HCEC 1CT (cell line): ENCODE data around the gene ATRX.
"Not testable (repeated sequence)": the region's sequence is repeated elsewhere in the genome, so short reads cannot be mapped to it uniquely, and the experiment has no call there.

Experiments
- DNase-seq: peaks from one replicate; pipeline ENCODE4 v3.0.0-alpha.2; 2017

Gene ATRX

DNA sequence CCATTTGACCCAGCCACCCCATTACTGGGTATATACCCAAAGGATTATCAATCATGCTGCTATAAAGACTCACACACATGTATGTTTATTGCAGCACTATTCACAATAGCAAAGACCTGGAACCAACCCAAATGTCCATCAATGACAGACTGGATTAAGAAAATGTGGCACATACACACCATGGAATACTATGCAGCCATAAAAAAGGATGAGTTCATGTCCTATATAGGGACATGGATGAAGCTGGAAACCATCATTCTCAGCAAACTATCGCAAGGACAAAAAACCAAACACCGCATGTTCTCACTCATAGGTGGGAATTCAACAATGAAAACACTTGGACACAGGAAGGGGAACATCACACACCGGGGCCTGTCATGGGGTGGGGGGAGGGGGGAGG, 59.9 kb downstream of the ATRX start:
- not testable (repeated sequence) for DNase-seq

- DNase-seq, result no peak
These were observed 62.3 kb downstream of the ATRX start for GRCh38 chrX:77723681-77724080.

GRCh38 chrX:77719388-77719787, 66.6 kb downstream of the ATRX start:
- DNase-seq, result no peak

DNA sequence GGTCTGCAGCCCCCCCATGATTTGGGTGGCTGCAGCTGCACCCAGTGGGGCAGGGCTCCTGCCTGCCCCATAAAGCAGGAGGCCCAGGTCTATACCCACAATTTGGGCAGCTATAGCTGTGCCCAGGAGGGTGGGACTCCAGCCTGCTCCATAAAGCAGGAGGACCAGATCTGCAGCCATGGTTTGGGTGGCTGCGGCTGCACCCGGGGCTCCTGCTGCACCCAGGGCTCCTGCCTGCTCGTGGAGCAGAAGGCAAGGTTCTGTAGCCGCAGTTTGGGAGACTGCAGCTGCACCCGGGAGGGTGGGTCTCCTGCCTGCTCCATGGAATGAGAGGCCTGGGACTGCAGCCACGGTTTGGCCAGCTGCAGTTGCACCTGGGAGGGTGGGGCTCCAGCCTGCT, 81.1 kb downstream of the ATRX start:
- DNase-seq, result no peak

GRCh38 chrX:77698242-77698641, 87.8 kb downstream of the ATRX start:
- no peak for DNase-seq

DNA sequence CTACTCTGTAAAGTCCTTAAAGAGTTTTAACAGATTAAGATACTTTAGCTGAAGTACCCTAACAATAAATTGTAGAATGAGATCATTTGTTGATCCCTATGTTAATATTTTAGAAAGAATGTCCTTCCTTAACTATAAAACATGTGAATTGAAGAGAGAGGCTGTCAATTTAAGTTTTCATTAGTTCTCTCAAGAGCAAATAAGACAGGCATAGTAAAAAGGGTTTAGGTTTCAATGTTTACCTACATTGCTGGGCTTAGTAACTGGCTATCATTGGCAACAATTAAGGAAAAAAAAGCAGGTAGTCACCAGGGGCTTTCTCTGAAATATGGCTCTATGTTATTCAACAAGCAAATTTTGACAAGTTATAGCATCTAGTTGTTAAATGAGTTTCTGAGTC, 91.5 kb downstream of the ATRX start:
- no peak for DNase-seq

- no peak for DNase-seq
These were observed 92.4 kb downstream of the ATRX start for GRCh38 chrX:77693594-77693993.

GRCh38 chrX:77691916-77692315, 94.1 kb downstream of the ATRX start:
- no peak for DNase-seq

GRCh38 chrX:77689376-77689775, 96.6 kb downstream of the ATRX start:
- DNase-seq, result no peak

DNA sequence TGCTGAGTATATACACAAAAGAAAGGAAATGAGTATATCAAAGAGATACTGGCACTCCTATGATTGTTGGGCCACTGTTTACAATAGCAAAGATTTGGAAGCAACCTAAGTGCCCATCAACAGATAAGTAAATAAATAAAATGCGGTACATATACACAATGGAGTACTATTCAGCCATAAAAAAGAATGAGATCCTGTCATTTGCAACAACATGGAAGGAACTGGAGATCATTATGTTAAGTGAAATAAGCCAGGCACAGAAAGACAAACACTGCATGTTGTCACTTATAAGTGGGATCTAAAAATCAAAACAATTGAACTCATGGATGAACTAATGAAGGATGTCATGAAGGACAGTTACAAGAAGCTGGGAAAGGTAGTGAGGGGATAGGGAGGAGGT, 100.3 kb downstream of the ATRX start:
- DNase-seq, result not testable (repeated sequence)

DNA sequence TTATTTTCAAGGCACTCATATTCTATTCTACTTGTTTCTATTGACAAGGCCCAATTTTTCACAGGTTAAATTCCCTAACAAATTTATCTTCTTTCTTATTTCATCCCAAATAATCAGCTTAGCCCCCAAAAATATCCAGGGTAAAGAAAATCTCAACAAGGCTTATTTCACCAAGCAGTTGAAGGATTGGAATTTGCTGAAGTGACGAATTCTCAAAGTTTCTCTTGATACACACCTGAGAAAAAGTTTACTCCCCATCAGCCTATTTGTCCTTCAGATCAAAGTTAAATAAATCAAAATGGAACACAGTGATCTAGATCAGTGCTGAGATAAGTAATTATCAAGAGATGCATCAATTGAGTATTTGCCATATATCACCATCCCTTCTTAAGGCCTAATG, 106.9 kb downstream of the ATRX start:
- no peak for DNase-seq

GRCh38 chrX:77675986-77676385, 110.0 kb downstream of the ATRX start:
- DNase-seq, result no peak

DNA sequence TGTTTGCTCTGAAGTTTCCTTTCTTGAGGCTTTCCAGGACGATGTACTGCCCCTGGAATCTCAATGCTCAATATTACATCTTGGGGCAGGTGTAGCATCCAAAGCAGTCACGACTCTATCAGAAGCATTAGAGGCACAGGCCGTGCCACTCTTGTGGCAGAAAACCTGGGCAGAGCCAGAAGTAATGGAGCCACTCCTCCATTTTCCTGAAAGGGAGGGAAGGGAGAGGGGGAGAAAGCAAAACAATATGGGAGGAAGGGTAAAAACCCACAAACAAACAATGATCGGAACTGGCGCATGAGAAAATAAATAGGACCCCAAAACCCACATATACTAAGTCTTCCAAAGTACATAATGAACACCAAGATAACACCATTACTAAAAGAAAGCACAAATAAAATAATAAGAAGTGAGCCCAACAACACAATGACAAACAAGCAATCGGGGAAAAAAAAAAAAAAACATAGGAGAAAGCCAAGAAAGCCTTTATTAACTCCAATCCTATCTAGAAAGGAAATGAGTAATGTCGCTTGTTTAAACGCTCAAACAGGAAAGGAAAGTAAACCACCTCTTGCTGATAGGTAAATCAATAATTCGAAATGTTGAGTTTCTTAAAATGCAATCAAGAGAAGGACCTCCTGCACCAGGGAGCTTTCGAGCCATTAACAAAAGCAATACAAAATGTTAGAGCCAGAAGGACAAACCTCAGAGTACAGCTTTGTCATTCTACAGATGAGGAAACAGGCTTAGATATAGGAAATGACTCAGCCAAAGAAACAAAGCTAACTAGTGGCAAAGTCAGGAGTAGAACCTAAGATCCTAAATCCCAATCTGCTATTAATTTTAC, 117.4 kb downstream of the ATRX start:
- DNase-seq, result peak; percentile 56

- no peak for DNase-seq
These were observed 127.1 kb downstream of the ATRX start for GRCh38 chrX:77658886-77659285.

- no peak for DNase-seq
These were observed 133.9 kb downstream of the ATRX start for GRCh38 chrX:77652095-77652494.

DNA sequence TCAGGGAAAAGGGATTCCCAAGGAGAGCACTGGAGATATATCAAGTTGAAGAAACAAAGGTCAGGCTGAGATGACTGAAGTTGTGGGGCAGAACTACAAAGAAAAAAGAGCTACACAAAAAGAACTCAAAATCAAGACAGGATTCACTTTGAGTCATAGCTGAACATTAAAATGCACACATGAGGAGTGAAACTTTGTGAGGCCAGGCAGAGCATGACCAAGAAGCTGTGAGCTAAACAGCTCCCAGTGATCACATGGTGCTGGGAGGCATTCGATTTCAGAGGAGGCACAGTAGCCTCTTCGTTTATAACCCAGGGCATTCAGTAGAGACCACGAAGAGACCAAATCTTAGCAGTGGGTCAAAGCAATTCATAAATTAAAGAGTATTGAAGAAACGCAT, 145.3 kb downstream of the ATRX start:
- DNase-seq, result no peak

DNA sequence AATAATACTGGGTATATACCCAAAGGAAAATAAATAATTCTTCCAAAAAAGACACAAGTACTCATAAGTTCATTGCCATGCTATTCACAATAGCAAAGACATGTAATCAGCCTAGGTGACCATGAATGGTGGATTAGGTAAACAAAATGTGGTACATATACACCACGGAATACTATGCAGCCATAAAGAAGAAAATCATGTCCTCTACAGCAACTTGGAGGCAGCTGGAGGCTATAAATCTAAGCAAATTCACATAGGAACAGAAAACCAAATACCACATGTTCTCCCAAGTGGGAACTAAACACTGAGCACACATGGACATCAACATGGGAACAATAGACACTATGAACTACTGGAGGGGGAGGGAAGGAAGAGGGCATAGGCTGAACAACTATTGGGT, 146.2 kb downstream of the ATRX start:
- DNase-seq, result no peak

DNA sequence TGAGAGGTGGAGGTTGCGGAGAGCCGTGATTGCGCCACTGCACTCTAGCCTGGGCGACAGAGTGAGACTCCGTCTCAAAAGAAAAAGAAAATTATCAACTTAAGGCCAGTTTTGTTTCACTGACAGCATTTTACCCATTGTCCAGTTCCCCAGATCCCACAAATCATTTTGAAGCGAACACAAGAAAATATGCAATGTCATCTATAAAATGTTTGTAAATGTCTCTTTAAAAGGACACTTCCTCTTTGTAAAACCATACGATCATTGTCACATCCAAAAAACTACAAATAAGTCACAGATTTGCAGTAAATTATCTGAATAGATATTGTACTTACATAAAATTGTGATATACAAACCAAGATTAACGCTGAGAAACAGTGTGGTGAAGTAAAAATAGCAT, 147.6 kb downstream of the ATRX start:
- no peak for DNase-seq

DNA sequence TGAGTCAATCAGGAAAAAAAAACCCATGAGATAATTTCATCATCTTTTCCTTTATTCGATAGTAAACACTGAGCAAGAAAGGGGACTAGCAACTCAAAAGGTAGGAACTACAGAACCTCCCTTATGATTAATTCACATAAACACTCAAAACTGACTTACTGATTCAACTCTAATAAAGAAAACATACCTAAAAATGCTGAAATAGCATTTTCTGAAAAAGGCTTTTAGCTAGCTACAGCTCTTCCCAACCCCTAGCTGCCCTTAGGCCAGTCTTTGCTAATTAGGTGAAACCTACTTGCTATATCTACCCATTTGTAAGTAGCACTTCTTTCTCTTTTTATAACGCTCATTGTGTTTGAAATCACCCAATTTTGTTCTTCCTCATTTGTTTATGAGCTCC, 150.6 kb downstream of the ATRX start:
- no peak for DNase-seq

- peak; percentile 12 for DNase-seq
These were observed 157.6 kb downstream of the ATRX start for GRCh38 chrX:77628294-77629025.

DNA sequence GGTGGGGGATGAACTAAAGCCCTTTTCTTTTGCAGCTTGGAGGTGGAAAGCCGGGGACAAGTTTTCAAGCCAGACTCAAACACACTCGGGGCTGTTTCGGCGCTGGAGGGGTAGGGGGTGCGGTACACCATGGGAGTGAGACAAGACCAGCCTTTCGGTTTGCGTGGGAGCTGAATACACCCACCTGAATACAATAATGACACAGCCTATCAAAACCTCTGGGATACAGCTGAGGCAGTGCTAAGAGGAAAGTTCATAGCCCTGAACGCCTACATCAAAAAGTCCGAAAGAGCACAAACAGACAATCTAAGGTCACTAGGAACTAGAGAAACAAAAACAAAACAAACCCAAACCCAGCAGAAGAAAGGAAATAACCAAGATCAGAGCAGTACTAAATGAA, 163.3 kb downstream of the ATRX start:
- no peak for DNase-seq

GRCh38 chrX:77622233-77622632, 163.8 kb downstream of the ATRX start:
- no peak for DNase-seq

- not testable (repeated sequence) for DNase-seq
These were observed 164.6 kb downstream of the ATRX start for GRCh38 chrX:77621453-77621852.

- no peak for DNase-seq
These were observed 168.8 kb downstream of the ATRX start for GRCh38 chrX:77617206-77617605.
